ENCODE measurements around the gene GMDS.

- TF ChIP-seq CTCF (IDR thresholded peaks at IDR 0.05; ENCODE audit: low read length): no peak
- no peak for TF ChIP-seq EZH2phosphoT487 (IDR thresholded peaks at IDR 0.05; ENCODE audit: low read length)
Measured at GRCh38 chr6:1577146-1577680, 668.2 kb downstream of the GMDS start.
